22Rv1 (cell line): ENCODE data around the gene VMP1.

Experiments used
- CTCF ChIP-seq: fragments of 450-650 bp; IDR thresholded peaks from 2 replicates; pipeline ENCODE4 v1.5.1; 2017; ENCODE audit warnings: mild to moderate bottlenecking
- ZFX ChIP-seq: fragments of 450-650 bp; IDR thresholded peaks from 2 replicates; pipeline ENCODE4 v1.6.1; 2017; ENCODE audit warnings: antibody characterized with exemption, borderline replicate concordance

DNA sequence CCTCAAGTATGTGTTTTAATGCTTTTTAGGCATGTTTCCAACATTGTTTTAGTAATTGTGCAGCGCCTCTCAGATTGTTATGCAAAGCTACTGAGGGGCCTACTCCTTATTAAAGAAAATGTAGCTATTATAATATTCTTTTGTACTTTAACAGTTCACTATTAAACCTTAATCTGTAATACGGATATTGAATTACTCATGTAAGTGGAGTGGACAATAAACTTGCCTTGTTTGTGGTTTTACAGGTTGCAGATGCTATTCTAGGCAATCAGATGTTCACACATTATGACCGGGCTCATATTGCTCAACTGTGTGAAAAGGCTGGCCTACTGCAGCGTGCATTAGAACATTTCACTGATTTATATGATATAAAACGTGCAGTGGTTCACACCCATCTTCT is 41.2 kb upstream of the VMP1 start:
- TF ChIP-seq CTCF (no peak), ZFX (no peak)
